ENCODE measurements around the gene MAPK14.
"Not testable (repeated sequence)": the region's sequence is repeated elsewhere in the genome, so short reads cannot be mapped to it uniquely, and the experiment has no call there.

Gene MAPK14

DNA sequence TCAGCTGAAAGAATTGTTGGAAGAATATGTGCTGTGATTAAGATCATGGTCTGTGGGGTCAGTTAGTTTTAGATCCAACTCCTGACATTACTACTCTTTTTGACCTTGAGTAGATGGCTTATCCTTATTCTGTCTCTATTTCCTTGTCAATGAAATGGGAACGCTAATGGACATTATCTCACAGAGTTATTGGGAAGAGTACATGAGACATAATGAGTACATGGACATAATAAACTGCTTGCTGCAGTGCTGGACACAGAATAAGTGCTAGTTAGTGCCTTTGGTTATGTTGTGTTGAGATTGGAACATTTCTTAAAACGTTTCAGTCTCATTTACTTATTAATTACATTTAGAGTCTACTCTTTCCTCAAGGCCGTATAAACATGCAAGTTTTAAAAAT lies 42.6 kb downstream of the MAPK14 start:
- DNase-seq, result no peak

- DNase-seq, result no peak
These were observed 43.7 kb downstream of the MAPK14 start for GRCh38 chr6:36071281-36071680.

- DNase-seq, result no peak
These were observed 44.1 kb downstream of the MAPK14 start for GRCh38 chr6:36071714-36072113.

DNA sequence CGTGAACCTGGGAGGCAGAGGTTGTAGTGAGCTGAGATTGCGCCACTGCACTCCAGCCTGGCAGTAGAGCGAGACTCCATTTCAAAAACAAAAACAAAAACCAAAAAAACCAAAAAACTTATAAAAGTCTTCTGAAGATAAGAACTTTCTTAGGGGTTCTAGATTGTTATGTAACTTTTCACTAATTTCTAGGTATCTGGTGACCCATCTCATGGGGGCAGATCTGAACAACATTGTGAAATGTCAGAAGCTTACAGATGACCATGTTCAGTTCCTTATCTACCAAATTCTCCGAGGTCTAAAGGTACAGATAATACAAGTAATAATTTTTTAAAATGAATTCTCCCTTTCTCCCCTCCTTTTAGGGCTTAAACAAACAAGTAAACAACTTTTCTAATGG lies 45.1 kb downstream of the MAPK14 start:
- no peak for DNase-seq

GRCh38 chr6:36073587-36073986 lies 46.0 kb downstream of the MAPK14 start:
- no peak for DNase-seq

GRCh38 chr6:36075656-36076055 lies 48.0 kb downstream of the MAPK14 start:
- DNase-seq, result no peak

DNA sequence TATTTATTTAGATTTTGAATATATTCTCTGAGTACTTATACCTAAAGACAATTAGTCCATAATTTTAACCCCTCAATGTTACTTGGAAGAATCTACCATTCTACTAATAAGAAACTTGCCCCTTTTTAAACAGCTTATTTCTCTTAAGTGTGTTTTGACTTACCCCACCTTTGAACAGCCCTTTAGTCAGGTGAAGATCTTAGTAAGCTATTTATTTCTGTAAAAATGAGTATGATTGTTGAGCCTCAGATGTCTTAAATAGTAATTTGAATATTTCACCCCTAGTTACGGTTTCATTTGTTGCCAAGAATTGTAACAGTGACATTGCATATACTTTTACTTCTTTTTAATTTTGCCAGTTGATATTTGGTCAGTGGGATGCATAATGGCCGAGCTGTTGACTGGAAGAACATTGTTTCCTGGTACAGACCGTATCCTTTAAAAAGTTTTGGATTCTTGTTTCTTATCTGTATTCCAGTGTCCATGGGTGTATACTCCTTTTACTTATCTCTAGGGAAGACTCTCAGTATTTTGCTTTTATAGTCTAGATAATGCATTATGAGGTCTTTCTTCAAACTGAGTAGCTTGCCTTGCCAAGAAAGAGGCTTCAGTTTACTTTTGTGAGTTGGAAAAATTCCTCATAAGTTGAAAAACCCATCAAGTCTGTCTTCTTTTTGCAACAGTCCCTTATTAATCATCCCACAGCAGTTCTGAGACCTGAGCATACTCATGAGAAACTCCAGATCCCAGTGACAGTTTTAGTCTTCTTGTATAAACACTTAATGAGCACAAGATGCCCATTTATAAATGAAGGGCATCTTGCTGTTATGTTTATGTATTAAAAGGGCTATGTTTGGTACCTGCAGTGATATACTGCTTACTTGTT lies 48.8 kb downstream of the MAPK14 start:
- no peak for DNase-seq

DNA sequence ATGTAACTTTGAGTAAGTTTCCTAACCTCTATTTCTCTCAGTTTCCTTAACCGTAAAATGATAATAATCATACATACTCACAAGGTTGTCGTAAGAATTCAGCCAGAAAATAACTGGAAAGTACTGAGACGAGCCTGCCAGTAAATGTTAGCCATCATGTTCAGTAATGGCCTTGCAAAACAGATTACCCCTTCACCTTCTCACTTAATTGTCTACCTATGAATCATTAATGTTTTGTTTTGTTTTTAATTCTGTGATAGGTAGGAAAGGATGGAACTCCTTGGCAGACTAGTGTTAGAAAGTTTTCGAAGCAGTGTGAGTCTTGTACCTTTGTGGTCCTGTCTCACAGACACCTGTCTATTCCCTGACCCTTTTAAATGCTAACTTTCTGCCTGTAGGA lies 50.6 kb downstream of the MAPK14 start:
- no peak for DNase-seq

DNA sequence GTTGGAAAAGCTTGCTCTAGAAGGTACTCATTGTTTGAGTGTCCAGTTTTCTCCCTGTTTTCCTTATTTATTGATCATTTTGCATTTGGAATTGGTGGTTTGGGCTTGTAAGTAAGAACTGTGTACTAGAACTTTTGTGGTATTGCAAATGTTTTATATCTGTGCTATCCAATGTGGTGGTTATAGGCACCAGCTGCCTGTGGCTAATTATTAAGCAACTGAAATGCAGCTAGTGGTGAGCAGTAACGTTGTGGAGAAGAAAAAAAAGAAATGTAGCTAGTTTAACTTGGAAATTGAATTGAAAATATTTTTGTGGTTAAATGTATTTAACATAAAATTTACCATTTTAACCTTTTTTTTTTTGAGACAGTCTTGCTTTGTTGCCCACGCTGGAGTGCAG lies 52.0 kb downstream of the MAPK14 start:
- no peak for DNase-seq

DNA sequence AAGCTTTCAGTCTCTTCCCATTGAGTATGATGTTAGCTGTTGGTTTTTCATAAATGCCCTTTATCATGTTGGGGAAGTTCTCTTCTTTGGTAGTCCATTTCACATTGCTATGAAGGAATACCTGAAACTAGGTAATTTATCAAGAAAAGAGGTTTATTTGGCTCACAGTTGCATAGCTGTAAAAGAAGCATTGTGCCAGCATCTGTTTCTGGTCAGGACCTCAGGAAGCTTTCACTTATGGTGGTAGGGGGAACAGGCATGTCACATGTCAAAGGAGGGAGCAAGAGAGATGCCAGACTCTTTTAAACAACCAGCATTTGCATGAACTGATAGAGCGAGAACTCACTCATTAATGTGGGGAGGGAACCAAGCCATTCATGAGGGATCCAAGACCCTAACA lies 54.7 kb downstream of the MAPK14 start:
- DNase-seq, result no peak

GRCh38 chr6:36083446-36083845 lies 55.8 kb downstream of the MAPK14 start:
- DNase-seq, result no peak

DNA sequence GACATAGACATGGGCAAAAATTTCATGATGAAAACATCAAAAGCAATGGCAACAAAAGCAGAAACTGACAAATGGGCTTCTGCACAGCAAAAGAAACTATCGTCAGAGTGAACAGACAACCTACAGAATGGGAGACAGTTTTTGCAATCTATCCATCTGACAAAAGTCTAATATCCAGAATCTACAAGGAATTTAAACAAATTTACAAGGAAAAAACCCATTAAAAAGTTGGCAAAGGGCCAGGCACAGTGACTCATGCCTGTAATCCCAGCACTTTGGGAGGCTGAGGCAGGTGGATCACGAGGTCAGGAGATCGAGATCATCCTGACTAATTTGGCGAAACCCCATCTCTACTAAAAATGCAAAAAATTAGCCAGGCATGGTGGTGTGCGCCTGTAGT lies 60.6 kb downstream of the MAPK14 start:
- DNase-seq, result not testable (repeated sequence)

DNA sequence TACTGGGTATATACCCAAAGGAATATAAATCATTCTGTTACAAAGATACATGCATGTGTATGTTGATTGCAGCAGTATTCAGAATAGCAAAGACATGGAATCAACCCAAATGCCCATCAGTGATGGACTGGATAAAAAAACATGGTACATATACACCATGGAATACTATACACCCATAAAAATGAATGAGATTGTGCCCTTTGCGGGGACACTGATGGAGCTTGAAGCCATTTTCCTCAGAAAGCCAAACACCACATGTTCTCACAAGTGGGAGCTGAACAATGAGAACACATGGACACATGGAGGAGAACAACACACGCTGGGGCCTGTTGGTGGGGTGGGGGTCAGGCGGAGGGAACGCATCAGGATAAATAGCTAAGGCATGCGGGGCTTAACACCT lies 61.4 kb downstream of the MAPK14 start:
- no peak for DNase-seq

- DNase-seq, result no peak
These were observed 66.6 kb downstream of the MAPK14 start for GRCh38 chr6:36094238-36094637.

- DNase-seq, result peak; percentile 79 to 82
These were observed 67.3 kb downstream of the MAPK14 start for GRCh38 chr6:36094753-36095496.

DNA sequence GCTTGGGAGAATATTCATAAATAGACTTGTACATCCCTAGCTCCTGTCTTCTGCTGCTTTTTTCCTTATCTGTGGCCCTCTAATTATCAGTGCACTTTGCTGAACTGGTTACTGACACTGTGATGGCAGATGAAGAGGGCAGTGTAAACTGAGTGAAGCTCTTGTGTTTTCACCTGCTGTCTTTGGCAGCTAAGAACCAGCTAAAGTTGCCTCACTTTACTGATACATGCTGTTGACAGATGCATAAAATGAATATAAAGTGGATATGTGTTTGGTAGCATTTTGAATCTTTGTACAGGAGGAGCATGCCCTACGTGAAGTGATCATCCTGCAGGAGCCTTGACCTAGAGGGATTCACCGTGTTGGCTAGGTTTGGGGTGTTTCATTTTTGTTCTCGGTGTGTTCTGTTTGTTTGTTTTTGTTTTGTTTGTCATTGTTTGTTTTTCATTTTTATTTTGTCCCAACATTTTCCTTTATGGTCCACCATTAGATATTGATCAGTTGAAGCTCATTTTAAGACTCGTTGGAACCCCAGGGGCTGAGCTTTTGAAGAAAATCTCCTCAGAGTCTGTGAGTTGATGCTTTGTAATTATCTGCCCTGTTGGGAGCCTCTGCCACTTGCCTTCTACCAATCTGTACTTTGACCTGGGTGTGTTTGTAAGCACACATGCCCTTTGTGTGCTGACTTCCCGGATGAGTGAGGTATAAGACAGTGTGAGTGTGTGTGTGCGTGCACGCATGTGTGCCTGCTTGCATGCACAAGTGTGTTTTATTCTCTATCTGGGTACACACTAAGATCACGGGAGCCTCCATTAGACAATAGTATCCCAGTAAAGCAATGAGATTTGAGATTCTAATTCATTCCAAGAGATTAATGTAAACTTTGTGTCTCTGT lies 68.1 kb downstream of the MAPK14 start:
- DNase-seq, result no peak

DNA sequence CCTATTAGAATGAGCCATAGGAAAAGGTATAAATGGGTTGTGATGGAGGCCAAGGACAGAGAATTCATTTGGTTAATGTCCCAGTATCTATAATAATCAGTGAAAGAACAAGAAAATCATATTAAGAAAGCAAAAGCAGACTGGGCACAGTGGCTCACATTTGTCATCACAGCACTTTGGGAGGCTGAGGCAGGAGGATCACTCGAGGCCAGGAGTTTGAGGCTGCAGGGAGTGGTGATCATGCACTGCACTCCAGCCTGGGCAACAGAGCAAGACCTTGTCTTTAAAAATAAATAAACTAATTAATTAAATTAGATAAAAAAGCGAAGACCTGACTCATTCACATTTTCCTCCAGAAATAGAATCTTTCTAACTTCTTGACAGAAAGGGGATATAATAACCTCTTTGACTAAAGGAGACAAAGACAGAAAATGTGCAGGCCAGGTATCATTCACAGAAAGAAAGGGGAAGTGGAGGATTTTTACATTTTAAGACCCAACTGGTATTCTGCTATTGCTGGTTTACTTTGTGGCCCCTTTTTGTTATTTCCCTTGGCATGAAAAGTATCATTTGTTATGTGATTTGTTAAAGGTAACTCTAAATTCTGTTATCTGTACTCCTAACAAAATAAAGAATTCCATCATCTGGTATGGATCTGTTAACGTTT lies 70.8 kb downstream of the MAPK14 start:
- no peak for DNase-seq

- no peak for DNase-seq
These were observed 71.5 kb downstream of the MAPK14 start for GRCh38 chr6:36098920-36099647.

DNA sequence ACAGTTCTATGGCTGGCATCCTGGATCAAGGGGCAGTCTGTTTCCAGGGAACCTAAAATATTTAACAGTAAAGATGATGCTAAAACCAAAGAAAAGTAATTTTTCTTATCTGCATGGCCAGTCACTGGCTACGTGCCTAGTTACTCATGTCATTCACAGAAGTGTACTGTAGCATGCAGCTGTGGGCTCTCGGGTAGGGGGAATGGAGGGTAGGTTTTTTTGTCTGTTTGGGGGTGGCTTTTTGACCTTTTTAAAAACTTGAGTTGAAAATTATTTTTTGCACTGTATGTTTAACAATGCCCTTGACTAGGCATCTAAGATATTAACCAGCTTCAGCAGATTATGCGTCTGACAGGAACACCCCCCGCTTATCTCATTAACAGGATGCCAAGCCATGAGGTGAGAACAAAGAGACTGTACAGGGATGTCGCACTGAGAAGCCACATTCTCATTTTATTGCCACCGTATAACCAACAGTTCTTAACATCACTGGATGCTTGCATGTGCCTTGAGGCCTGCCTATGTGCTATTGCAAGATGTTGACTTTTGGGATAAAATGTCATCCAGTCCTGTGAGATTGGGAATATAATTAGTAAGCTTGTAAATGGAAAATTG lies 72.4 kb downstream of the MAPK14 start:
- DNase-seq, result no peak

DNA sequence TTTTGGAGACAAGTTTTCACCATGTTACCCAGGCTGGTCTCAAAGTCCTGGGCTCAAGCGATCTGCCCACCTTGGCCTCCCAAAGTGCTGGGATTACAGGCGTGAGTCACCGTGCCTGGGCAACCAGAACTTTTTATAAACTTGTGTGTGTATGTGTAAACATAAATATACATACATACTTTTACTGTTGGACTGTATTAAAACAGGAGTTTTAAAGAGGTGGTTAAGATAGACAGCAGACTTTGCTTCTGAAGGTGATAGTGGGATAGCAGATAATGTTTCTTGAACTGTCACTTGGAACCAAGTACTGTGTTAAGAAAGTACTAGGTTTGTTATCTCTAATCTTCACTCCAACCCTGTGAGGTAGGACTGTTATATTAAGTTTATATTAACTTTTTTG lies 74.1 kb downstream of the MAPK14 start:
- DNase-seq, result no peak

- no peak for DNase-seq
These were observed 75.2 kb downstream of the MAPK14 start for GRCh38 chr6:36102853-36103252.

- no peak for DNase-seq
These were observed 77.2 kb downstream of the MAPK14 start for GRCh38 chr6:36104836-36105235.

All from stimulated activated CD4-positive, alpha-beta T cell treated with anti-CD3 and anti-CD28 coated beads, Interleukin-2, amount 100 ng/mL, for 48 hours (primary cell).